HCT116 (cell line): ENCODE results near the gene STAU1. TPM values are rescaled to one million over a fixed set of nuclear protein-coding genes. Genes with fewer than 3 reads are reported as not detected.

Source experiments
- ATAC-seq: fragments of 200-7000 bp; cut with Tn5 transposase; 2 replicates; pipeline ENCODE4 v1.9.1; 2020; ENCODE audit warnings: mild to moderate bottlenecking, moderate library complexity
- BruUV-seq: library from RNA; stranded (reverse); fragments of 400-500 nt; replicated peaks from 2 replicates; lab custom pipeline; 2021; lab: Mats Ljungman, UMichigan
- CTCF ChIA-PET: fragments of 300-600 bp; sonication (Branson Sonifier 250); formaldehyde crosslinking; loops from one replicate; lab custom pipeline; 2021; ENCODE audit warnings: antibody characterized with exemption; lab: Charles Lee
- POLR2A ChIA-PET: fragments of 300-600, 350-600 bp; sonication (Branson Sonifier 250); formaldehyde crosslinking; loops from one replicate; lab custom pipeline; 2021; ENCODE audit warnings: antibody characterized with exemption; lab: Charles Lee
- RAD21 ChIA-PET, 2 experiments: fragments of 300-600 bp; sonication (Branson Sonifier 250); formaldehyde crosslinking; loops; one replicate each; lab custom pipeline; 2023; ENCODE audit warnings: low total read pairs in 2 of 2; ENCODE audit not compliant: uncharacterized antibody in 2 of 2, unreplicated experiment in 2 of 2, low non-redundant PET in 1 of 2; lab: Charles Lee
- DNase-seq: peaks from one replicate; pipeline ENCODE4 v3.0.0-alpha.2; 2010; ENCODE audit warnings: low read depth, low spot score
- H2AFZ ChIP-seq: fragments of 200-600 bp; shearing (Covaris generic), sonication (generic); 2 replicates; pipeline ENCODE4 v1.6.1; 2017; ENCODE audit warnings: low read depth, mixed run types, mixed read lengths, antibody characterized with exemption, low read length; ENCODE audit not compliant: poor library complexity, severe bottlenecking
- H3K27ac ChIP-seq: 2 replicates; pipeline ENCODE4 v1.5.1; 2012; ENCODE audit warnings: low read depth, low read length
- H3K27me3 ChIP-seq: fragments of 200-600 bp; sonication (generic); 2 replicates; pipeline ENCODE4 v1.6.1; 2016; ENCODE audit warnings: mixed run types, low read length, mixed read lengths; ENCODE audit not compliant: insufficient read depth
- H3K36me3 ChIP-seq, 2 experiments: fragments of 200-500 bp in 1 of 2; fragments of 200-600 bp in 1 of 2; sonication (Bioruptor generic) in 1 of 2; sonication (generic) in 1 of 2; 2 replicates each; pipeline versions ENCODE4 v1.5.1 to v1.6.1; 2014 to 2016; ENCODE audit warnings: low read length in 2 of 2, inconsistent platforms in 1 of 2, mixed read lengths in 1 of 2, mixed run types in 1 of 2; ENCODE audit not compliant: insufficient read depth in 2 of 2, control insufficient read depth in 1 of 2
- H3K4me1 ChIP-seq, 2 experiments: fragments of 200-600 bp in 1 of 2; sonication (generic) in 1 of 2; 2 replicates each; pipeline versions ENCODE4 v1.5.1 to v1.6.1; 2012 to 2017; ENCODE audit warnings: low read length in 2 of 2, inconsistent platforms in 1 of 2, mild to moderate bottlenecking in 1 of 2, mixed read lengths in 1 of 2, mixed run types in 1 of 2, moderate library complexity in 1 of 2; ENCODE audit not compliant: insufficient read depth in 2 of 2, control insufficient read depth in 1 of 2
- H3K4me2 ChIP-seq: fragments of 200-600 bp; sonication (generic); 2 replicates; pipeline ENCODE4 v1.6.1; 2017; ENCODE audit warnings: mixed run types, low read length, mixed read lengths
- H3K4me3 ChIP-seq, 2 experiments: fragments of 200-600 bp in 1 of 2; sonication (generic) in 1 of 2; replicated peaks in 1 of 2; 2 replicates each; pipeline ENCODE4 v1.5.1; 2011 to 2016; ENCODE audit warnings: low read length in 2 of 2, control low read depth in 1 of 2, low read depth in 1 of 2, mild to moderate bottlenecking in 1 of 2, mixed read lengths in 1 of 2, mixed run types in 1 of 2
- H3K79me2 ChIP-seq: fragments of 200-600 bp; sonication (generic); 2 replicates; pipeline ENCODE4 v1.6.1; 2017; ENCODE audit warnings: mild to moderate bottlenecking, mixed run types, low read length, moderate library complexity, mixed read lengths; ENCODE audit not compliant: insufficient read depth
- H3K9ac ChIP-seq: fragments of 200-600 bp; sonication (generic); 2 replicates; pipeline ENCODE4 v1.6.1; 2016; ENCODE audit warnings: low read length, mixed read lengths
- H3K9me2 ChIP-seq: fragments of 200-600 bp; sonication (generic), shearing (Covaris generic); 2 replicates; pipeline ENCODE4 v1.6.1; 2017; ENCODE audit warnings: mixed run types, mild to moderate bottlenecking, moderate library complexity; ENCODE audit not compliant: insufficient read depth
- H3K9me3 ChIP-seq, 2 experiments: fragments of 200-500 bp in 1 of 2; fragments of 200-600 bp in 1 of 2; sonication (Bioruptor generic) in 1 of 2; sonication (generic) in 1 of 2; 2 replicates each; pipeline ENCODE4 v1.6.1; 2014 to 2017; ENCODE audit warnings: low read length in 2 of 2, mixed read lengths in 2 of 2, inconsistent platforms in 1 of 2, low read depth in 1 of 2, mild to moderate bottlenecking in 1 of 2, mixed run types in 1 of 2, moderate library complexity in 1 of 2; ENCODE audit not compliant: control insufficient read depth in 1 of 2, insufficient read depth in 1 of 2
- H4K20me1 ChIP-seq: fragments of 200-600 bp; sonication (generic), shearing (Covaris generic); 2 replicates; pipeline ENCODE4 v1.6.1; 2017; ENCODE audit warnings: mixed run types, mild to moderate bottlenecking, moderate library complexity; ENCODE audit not compliant: insufficient read depth
- CEBPB ChIP-seq: IDR thresholded peaks from 2 replicates; pipeline ENCODE4 v1.6.1; 2012; ENCODE audit warnings: low read depth
- CTCF ChIP-seq, 3 experiments: fragments of 200-600 bp in 1 of 3; sonication (generic) in 1 of 3; IDR thresholded peaks in 2 of 3; conservative IDR thresholded peaks in 1 of 3; 2 replicates each; pipeline ENCODE4 v1.5.1; 2012 to 2017; ENCODE audit warnings: low read depth in 2 of 3, low read length in 2 of 3, antibody characterized with exemption in 1 of 3, borderline replicate concordance in 1 of 3, control low read depth in 1 of 3, mild to moderate bottlenecking in 1 of 3, mixed read lengths in 1 of 3, mixed run types in 1 of 3, moderate library complexity in 1 of 3; ENCODE audit not compliant: insufficient read depth in 1 of 3
- EGR1 ChIP-seq: IDR thresholded peaks from 2 replicates; pipeline ENCODE4 v1.6.1; 2012; ENCODE audit warnings: low read depth
- JUND ChIP-seq: IDR thresholded peaks from 2 replicates; pipeline ENCODE4 v1.6.1; 2012
- MAX ChIP-seq: IDR thresholded peaks from 2 replicates; pipeline ENCODE4 v1.6.1; 2012
- POLR2AphosphoS5 ChIP-seq: IDR thresholded peaks from 2 replicates; pipeline ENCODE4 v1.6.1; 2011; ENCODE audit warnings: mild to moderate bottlenecking, low read depth, low read length, moderate library complexity
- RAD21 ChIP-seq: IDR thresholded peaks from 2 replicates; pipeline ENCODE4 v1.6.1; 2012; ENCODE audit warnings: low read depth, mild to moderate bottlenecking
- SIN3A ChIP-seq: IDR thresholded peaks from 2 replicates; pipeline ENCODE4 v1.6.1; 2012; ENCODE audit warnings: low read depth
- SP1 ChIP-seq: IDR thresholded peaks from 2 replicates; pipeline ENCODE4 v1.6.1; 2012; ENCODE audit warnings: low read depth
- ZBTB33 ChIP-seq: IDR thresholded peaks from 2 replicates; pipeline ENCODE4 v1.6.1; 2011; ENCODE audit warnings: mild to moderate bottlenecking, low read length, moderate library complexity; ENCODE audit not compliant: insufficient replicate concordance; ENCODE audit errors: extremely low read depth
- intact Hi-C: fragments of 100-400 bp; cut with micrococcal nuclease; formaldehyde crosslinking; loops from 2 replicates; pipeline ENCODE4 v1.10.0; 2022
- total RNA-seq: library from RNA; stranded (reverse); gene quantifications from one replicate; pipeline ENCODE4 v1.2.1, GENCODE V29; 2021; ENCODE audit not compliant: unreplicated experiment

Gene STAU1
- total RNA-seq, 1 experiment from 2014 or later, result 90.3 TPM

- Histone ChIP-seq H2AFZ (no peak overlapping the region), H3K79me2 (peaks cover 19% of the 10 kb centered on the region), H3K4me2 (no peak overlapping the region), H3K27me3 (no peaks in the 10 kb centered on the region), H3K4me3 (no peak overlapping the region)
- no TSS peak for BruUV-seq
- POLR2A ChIA-PET, result no interaction called here
- TF ChIP-seq JUND (no peak), RAD21 (no peak), POLR2AphosphoS5 (no peak), ZBTB33 (no peak), MAX (no peak), SP1 (no peak), EGR1 (no peak), CEBPB (no peak), SIN3A (no peak), CTCF (IDR thresholded peaks at IDR 0.05 in 2 of 3, conservative IDR thresholded peaks at IDR 0.05 in 1 of 3; ENCODE audit: borderline replicate concordance in 1 of 3, insufficient read depth in 1 of 3, low read depth in 2 of 3, low read length in 2 of 3) (no peak)
- TF ChIP-seq, all 23 proteins: peak for 0
- H3K36me3 ChIP-seq, result peaks cover 2 to 11% of the 10 kb centered on the region in 2 experiments; a peak in 3 of 4 replicates
- ATAC-seq (no peak), DNase-seq (no peak)
- H3K27ac ChIP-seq, result no peak overlapping the region
- ChIA-PET CTCF (interaction anchor here (1.2 kb wide), 1 partner anchor 79 kb away, joined by 4 read pairs; no protein-coding TSS in a partner anchor), RAD21 (no interaction called here)
- no peaks in the 10 kb centered on the region for H3K9me2 ChIP-seq
- no peaks in the 10 kb centered on the region for H4K20me1 ChIP-seq
- H3K4me1 ChIP-seq, result no peaks in the 10 kb centered on the region
- no peak overlapping the region for H3K9ac ChIP-seq
- H3K9me3 ChIP-seq, result no peaks in the 10 kb centered on the region
- intact Hi-C loops, result no loop called here
These were observed 49.7 kb downstream of the STAU1 start for GRCh38 chr20:49138431-49138830.
